GM18951 (cell line): Measurements from ENCODE around the gene CEP41.

Experiments used
- POLR2A ChIP-seq: IDR thresholded peaks from 4 replicates; pipeline ENCODE4 v1.6.1; 2011; ENCODE audit warnings: mild to moderate bottlenecking; ENCODE audit not compliant: insufficient read length, insufficient read depth; ENCODE audit errors: extremely low read depth
- in situ Hi-C: fragments of 300-500 bp; cut with MboI; formaldehyde crosslinking; loops from one replicate; pipeline ENCODE4 v1.12.0; 2022; ENCODE audit warnings: low sequenced_read_pairs, mixed read lengths, inconsistent platforms; ENCODE audit not compliant: unreplicated experiment

The CEP41 gene

GRCh38 chr7:130444751-130445407 is 4.1 kb upstream of the CEP41 start:
- in situ Hi-C loops, result no loop called here
- TF ChIP-seq POLR2A, result no peak

- in situ Hi-C loops, result no loop called here
- TF ChIP-seq POLR2A, result no peak
Measured at GRCh38 chr7:130444234-130444633, 3.4 kb upstream of the CEP41 start.

GRCh38 chr7:130442601-130443000 is 1.8 kb upstream of the CEP41 start:
- no peak for TF ChIP-seq POLR2A
- in situ Hi-C loops, result no loop called here

DNA sequence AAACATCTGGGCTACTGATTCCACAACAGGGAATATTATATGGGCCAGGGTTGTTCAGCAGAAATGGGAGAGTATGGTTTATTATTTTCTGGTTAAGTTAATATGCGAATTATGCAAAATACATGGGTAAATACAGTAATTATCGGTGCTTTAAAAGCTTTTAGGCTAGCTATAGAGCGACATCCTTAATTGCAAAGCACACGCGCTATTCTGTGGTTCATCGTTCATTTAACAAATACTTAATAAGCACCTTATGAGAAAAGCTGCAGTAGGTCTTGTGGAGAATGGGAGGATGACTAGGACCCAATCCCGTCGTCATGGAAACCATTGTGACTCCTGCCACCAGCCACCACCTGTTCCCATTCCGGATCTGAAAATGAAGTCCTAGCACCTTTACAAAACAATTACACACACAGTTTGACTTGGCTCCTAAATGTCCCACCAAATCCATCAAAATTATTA is 623 bp upstream of the CEP41 start:
- TF ChIP-seq POLR2A, result no peak

GRCh38 chr7:130436253-130436652 is 4.6 kb downstream of the CEP41 start:
- in situ Hi-C loops, result no loop called here
- TF ChIP-seq POLR2A, result no peak

More for the DNA sequence above, 623 bp upstream of the CEP41 start:
- in situ Hi-C loops, result no loop called here

- TF ChIP-seq POLR2A, result no peak
- in situ Hi-C loops, result no loop called here
Measured at GRCh38 chr7:130435311-130435854, 5.4 kb downstream of the CEP41 start.

DNA sequence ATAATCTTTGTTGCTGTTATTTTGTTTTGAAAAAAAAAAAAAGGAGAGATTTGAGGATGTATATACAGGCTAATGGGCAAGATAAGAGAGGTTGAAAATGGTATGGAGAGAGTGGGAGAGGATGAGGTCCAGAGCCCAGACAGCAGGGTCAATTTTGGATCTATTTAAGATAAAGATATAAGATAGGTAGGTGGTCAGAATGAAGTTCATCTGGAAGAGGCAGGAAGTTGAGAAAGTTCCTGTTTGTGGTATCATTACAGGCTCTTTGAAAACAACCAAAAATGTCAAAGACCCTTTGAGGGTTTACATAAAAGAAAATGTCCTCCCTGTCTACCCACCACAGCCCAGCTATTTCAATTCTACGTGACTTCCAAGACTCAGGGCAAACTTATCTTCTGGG is 7.5 kb downstream of the CEP41 start:
- in situ Hi-C loops, result no loop called here
- no peak for TF ChIP-seq POLR2A

GRCh38 chr7:130432886-130433285 is 7.9 kb downstream of the CEP41 start:
- in situ Hi-C loops, result no loop called here
- TF ChIP-seq POLR2A, result no peak

DNA sequence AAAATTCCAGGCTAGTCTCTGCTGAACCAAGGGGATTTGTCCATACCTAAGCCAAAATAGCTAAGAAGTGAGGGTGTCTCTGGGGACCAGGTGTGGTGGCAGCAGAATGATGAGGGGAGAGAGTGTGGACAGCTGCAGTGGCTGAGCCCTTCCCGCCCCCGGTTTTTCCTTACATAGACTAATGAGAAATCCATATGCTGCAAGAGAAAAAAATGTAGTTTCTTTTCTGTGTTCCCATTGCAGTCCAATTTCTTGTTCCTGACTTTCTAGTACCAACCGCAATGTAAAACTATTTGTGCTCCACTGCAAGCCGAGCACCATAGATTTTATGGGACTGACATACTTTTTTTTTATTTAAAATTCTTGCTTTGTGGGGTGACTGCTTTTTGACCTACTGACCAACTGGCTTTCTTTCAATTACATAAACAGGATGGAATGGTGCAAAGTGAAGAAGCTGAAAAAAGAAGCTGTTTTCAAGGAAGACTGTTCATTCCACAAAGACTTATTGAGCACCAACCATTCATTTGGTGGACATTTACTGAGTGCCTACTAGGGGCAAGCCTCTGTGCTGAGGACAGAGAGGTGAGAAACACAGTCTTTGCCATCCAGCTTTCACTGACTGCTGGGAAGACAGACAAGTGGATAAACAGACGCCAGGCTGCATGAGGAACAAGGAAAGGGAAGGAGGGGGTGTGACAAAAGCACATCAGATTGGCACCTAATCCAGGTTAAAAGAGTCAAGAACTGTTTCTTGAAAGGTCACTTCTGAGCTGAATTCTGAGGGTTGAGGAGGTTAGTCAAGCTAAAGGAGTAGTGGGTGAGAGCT is 9.8 kb downstream of the CEP41 start:
- no peak for TF ChIP-seq POLR2A

GRCh38 chr7:130430115-130430514 is 10.7 kb downstream of the CEP41 start:
- no peak for TF ChIP-seq POLR2A
- in situ Hi-C loops, result no loop called here

More for the DNA sequence above, 9.8 kb downstream of the CEP41 start:
- in situ Hi-C loops, result no loop called here

DNA sequence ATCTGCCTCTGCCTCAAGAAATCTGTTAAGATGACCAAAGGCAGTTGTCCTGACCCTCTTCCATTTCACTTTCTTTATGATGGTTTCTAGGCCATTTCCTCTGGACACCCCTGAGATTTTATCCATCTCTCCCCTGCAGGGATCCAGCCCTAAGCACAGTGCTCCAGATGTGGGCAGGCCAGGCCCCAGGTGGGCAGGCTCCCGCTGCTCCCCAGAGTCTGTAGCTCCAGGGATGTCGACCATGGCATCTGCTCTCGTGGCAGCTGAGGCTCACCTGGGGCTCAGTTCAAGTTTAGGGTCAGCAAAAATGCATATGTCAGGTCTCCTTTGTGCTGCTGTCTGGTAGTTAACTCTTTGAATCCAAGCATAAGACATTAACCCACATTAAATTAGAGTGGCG is 11.8 kb downstream of the CEP41 start:
- no peak for TF ChIP-seq POLR2A
- in situ Hi-C loops, result no loop called here

- in situ Hi-C loops, result no loop called here
- TF ChIP-seq POLR2A, result no peak
Measured at GRCh38 chr7:130426564-130426963, 14.3 kb downstream of the CEP41 start.

DNA sequence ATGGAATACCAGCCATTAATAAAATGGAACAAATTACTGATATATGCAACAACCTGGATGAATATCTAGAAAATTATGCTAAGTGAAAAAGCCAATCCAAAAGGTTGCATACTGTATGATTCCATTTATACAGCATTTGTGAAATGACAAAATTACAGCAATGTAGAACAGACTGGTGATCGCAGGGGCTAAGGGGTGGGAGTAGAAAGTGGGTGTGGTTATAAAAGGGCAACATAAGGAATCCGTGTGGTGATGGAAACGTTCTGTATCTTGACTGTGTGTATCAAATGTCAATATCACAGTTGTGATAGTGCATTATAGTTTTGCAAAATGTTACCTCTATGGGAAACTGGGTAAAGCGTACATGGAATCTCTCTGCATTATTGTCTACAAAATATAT is 15.0 kb downstream of the CEP41 start:
- no peak for TF ChIP-seq POLR2A
- in situ Hi-C loops, result no loop called here
